Measurements from ENCODE around the gene FAM107B. TPM values are rescaled to one million over a fixed set of nuclear protein-coding genes. Genes with fewer than 3 reads are reported as not detected.
A peak's percentile ranks its signal among the peaks of the same experiment; 100 is the strongest.

Gene FAM107B
- total RNA-seq, 2 donors from 2014 or later = 258 to 399 TPM

DNA sequence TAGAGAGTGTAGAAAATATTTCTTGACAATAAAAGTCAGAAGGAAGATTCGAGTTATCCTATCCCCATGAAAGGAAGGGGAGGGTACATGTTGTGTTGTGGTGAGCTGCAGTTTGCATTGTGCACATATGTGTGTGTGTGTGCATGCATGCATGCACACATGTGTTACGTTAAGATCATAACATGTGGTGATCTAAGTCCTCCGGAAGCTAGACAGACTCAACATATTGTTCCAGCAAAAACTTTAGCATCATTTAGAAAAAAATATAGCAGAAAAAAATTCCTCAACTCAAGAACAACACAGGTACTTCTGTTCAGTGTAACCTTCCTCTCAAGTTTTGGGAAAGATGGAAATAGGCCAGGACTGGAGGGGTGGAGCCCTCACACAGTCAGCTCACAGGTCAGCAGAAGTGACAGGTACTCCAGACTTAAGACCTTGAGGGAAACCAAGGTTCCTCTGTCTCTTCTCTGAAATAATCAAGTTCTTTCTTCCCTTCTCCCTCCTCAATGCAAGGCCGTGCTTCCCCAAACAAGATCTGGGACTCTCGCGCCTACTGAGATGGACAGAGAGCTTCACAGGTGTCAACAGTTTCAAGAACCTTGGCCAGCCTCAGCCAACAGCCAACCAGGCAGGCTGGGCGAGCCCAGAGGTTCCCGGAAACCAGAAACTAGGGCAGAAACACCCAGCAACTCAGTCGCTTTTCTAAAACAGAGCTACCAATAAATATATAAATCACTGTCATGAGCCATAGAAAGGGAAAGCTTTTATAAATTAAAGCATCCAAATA, 205.2 kb downstream of the FAM107B start:
- H3K4me3 Mint-ChIP-seq = peak overlapping the region; percentile 94
- H3K36me3 Mint-ChIP-seq (ENCODE audit: low read depth) = peaks cover 12% of the 10 kb centered on the region
- DNase-seq (peak in 2 of 3 donors; percentile 29 to 47), ATAC-seq (peak; percentile 27)
- H3K4me1 Mint-ChIP-seq = peaks cover 75% of the 10 kb centered on the region
- H3K27ac Mint-ChIP-seq = peak overlapping the region; percentile 99
- no peaks in the 10 kb centered on the region for H3K27me3 Mint-ChIP-seq
- no peaks in the 10 kb centered on the region for H3K9me3 ChIP-seq (ENCODE audit: control insufficient read depth, low read length, poor library complexity, severe bottlenecking)

DNA sequence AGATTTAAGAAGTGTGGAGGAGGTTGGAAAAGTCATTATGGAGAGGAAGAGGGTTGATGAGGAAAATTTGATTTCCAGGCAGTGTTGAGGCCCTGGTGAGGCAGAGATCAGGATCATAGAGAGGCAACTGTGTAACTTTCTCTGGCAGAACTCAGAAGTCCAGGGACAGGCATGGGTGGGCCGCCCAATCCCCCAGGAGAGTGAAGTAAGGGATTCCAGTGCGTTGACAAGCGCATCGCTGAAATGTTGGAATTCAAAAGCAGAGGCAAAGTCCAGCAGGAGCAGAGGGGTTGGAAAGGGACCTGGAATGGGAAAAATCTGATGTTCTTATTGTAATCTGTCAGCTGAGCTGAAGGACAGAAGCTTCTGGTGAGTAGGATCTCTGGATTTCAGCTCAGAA, 207.3 kb downstream of the FAM107B start:
- no peak for ATAC-seq
- peak overlapping the region; percentile 99 for H3K27ac Mint-ChIP-seq
- H3K27me3 Mint-ChIP-seq = no peaks in the 10 kb centered on the region
- no peak for DNase-seq
- no peaks in the 10 kb centered on the region for H3K9me3 ChIP-seq (ENCODE audit: control insufficient read depth, low read length, poor library complexity, severe bottlenecking)
- peaks cover 74% of the 10 kb centered on the region for H3K4me1 Mint-ChIP-seq
- peaks cover 14% of the 10 kb centered on the region for H3K36me3 Mint-ChIP-seq (ENCODE audit: low read depth)
- H3K4me3 Mint-ChIP-seq = peak overlapping the region; percentile 94

DNA sequence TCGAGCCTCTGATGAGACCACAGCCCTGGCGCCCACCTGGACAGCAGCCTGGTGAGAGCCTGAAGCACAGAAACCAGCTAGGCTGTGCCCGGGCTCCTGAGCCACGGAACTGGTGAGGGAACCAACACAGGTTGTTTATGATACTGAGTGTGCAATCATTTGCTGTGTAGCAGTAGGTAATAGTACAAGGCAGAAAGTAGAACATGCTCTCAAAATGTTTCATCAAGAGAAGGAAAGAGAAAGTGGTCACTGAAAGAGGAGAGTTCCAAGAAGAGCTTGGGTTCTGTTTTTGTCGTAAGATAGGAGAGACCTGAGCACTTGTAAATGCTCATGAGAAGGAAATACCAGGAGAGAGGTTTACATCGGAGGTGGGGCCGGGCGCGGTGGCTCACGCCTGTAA, 208.2 kb downstream of the FAM107B start:
- H3K27ac Mint-ChIP-seq = peak overlapping the region; percentile 99
- no peak for ATAC-seq
- peak overlapping the region; percentile 94 for H3K4me3 Mint-ChIP-seq
- peaks cover 14% of the 10 kb centered on the region for H3K36me3 Mint-ChIP-seq (ENCODE audit: low read depth)
- no peaks in the 10 kb centered on the region for H3K27me3 Mint-ChIP-seq
- peaks cover 74% of the 10 kb centered on the region for H3K4me1 Mint-ChIP-seq
- no peak for DNase-seq
- H3K9me3 ChIP-seq (ENCODE audit: control insufficient read depth, low read length, poor library complexity, severe bottlenecking) = no peaks in the 10 kb centered on the region

DNA sequence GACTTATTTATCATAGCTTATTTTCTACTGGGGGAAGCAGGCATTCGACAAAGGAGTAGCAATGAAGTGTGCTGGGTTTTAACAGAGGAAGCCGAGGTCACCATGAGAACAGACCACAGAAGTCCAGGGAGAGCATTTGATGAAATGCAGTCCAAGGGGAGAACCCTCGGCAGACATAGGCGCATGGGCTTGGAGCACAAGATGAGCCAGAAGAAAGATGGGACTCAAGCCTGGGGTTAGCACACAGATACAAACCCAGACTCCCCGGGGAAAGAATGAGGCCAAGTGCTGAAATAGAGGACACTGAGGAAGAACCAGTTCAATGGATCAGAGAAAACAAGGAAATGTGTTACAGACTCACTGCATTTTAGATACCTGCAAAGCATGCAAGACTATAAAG, 209.5 kb downstream of the FAM107B start:
- H3K36me3 Mint-ChIP-seq (ENCODE audit: low read depth) = peaks cover 17% of the 10 kb centered on the region
- H3K4me3 Mint-ChIP-seq = peak overlapping the region; percentile 85

DNA sequence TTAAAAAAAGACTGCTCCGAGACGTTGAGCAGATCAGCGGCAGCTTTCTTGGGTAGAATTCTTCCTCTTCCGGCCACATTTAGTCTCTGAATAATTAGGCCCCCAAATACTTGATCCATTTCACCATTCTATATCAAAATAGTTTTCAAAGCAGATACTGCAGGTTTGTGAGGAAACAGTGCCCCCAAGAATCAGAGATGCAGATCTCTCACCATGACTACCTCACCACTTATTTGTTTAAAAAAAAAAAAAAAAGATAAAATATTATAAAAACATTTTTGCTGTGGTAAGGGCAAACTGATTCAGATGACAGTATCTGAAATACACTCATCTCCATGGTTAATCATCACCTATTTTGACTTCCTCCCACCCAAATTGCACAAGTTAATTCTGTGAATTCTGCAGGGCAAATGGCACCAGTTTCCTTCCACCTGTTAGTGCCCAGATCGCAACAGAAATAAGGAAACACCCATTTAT, 210.4 kb downstream of the FAM107B start:
- peaks cover 81% of the 10 kb centered on the region for H3K4me1 Mint-ChIP-seq
- no peaks in the 10 kb centered on the region for H3K9me3 ChIP-seq (ENCODE audit: control insufficient read depth, low read length, poor library complexity, severe bottlenecking)
- ATAC-seq = peak; percentile 61
- H3K27ac Mint-ChIP-seq = peak overlapping the region; percentile 99
- no peak for DNase-seq
- peak overlapping the region; percentile 85 for H3K4me3 Mint-ChIP-seq
- H3K27me3 Mint-ChIP-seq = no peaks in the 10 kb centered on the region
- peaks cover 17% of the 10 kb centered on the region for H3K36me3 Mint-ChIP-seq (ENCODE audit: low read depth)

More for the DNA sequence above, 209.5 kb downstream of the FAM107B start:
- H3K27ac Mint-ChIP-seq = peak overlapping the region; percentile 99
- DNase-seq (no peak), ATAC-seq (no peak)
- H3K4me1 Mint-ChIP-seq = peaks cover 80% of the 10 kb centered on the region
- no peaks in the 10 kb centered on the region for H3K27me3 Mint-ChIP-seq
- H3K9me3 ChIP-seq (ENCODE audit: control insufficient read depth, low read length, poor library complexity, severe bottlenecking) = no peaks in the 10 kb centered on the region

DNA sequence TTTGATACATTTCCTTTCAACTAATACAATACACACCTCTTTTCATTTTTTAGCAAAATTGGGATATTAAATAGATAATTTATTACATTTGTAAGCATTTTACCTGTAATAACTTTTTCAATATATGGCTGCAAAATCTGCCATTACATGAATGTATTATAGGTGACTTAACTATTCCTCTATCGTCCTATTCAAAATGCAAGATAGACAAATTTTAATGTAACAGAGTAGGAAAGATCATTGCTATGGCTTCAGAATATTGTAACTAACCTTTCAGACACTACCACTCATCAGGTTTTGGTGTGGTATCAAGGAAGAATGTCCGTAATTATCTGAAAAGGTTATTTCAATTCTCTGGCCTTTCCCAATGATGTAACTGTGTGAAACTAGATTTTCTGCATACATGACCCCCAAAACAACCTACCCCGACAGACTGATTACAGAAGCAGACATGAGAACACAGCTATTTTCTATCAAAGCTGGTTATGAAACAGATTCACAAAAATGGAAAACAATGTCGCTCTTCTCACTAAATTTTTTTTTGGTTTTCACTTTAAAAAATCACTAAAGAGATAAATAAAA, 211.2 kb downstream of the FAM107B start:
- no peak for ATAC-seq
- peaks cover 78% of the 10 kb centered on the region for H3K4me1 Mint-ChIP-seq
- no peaks in the 10 kb centered on the region for H3K27me3 Mint-ChIP-seq
- H3K4me3 Mint-ChIP-seq = peak overlapping the region; percentile 85
- no peaks in the 10 kb centered on the region for H3K9me3 ChIP-seq (ENCODE audit: control insufficient read depth, low read length, poor library complexity, severe bottlenecking)
- peak overlapping the region; percentile 99 for H3K27ac Mint-ChIP-seq
- DNase-seq = no peak
- peaks cover 17% of the 10 kb centered on the region for H3K36me3 Mint-ChIP-seq (ENCODE audit: low read depth)

DNA sequence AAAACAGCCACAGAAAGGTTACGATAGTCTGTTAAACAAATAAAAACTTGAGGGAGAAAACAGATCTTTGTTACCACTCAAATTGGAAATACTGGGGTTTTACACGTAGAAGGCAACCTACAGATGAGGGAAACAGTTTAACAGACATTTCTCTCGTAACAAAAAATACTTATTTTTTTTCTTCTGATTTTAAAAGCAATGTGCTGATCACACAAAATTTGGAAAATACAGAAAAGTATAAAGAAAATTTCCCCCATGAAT, 211.7 kb downstream of the FAM107B start:
- DNase-seq = no peak
- H3K27me3 Mint-ChIP-seq = no peaks in the 10 kb centered on the region
- H3K36me3 Mint-ChIP-seq (ENCODE audit: low read depth) = peaks cover 16% of the 10 kb centered on the region
- peaks cover 78% of the 10 kb centered on the region for H3K4me1 Mint-ChIP-seq
- ATAC-seq = no peak
- peak overlapping the region; percentile 93 for H3K4me3 Mint-ChIP-seq
- H3K27ac Mint-ChIP-seq = peak overlapping the region; percentile 99
- no peaks in the 10 kb centered on the region for H3K9me3 ChIP-seq (ENCODE audit: control insufficient read depth, low read length, poor library complexity, severe bottlenecking)

DNA sequence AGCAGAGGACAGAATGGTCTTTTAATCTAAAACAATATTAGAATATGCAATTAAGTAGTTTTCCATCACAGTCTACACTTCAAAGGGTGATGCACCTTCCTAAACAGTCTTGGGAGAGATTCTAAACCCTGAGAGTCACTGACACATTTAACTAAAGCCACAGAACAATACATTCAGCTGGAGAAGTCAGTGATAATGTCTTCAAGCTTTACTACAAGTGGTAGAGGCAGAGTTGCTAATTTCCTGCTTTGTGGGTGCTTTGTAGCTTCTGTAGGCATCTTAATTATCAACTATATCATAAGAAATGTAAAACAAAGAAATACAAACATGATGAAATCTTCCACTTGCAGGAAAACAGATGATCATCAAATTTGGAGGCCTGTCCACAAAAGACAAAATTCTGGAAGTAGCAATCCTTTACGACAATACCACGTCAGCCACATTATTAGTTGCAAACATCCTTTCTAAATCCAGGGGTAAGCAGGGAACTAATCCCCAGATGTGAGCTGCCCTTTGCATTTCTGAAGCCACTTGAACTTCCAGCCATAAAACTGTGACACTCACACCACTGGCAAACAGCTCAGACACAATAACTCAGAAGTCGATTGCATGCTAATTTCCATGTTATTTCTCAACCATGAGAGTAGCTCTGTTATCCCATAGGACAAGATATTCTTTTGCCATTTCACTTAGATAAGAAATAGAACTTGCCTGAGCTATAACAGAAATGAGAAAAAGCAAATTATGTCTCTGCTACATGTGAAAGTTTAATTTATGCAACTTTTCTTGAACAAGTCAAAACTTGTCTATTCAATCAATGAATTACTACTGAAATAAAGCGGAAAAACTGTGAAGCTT, 212.2 kb downstream of the FAM107B start:
- H3K9me3 ChIP-seq (ENCODE audit: control insufficient read depth, low read length, poor library complexity, severe bottlenecking) = no peaks in the 10 kb centered on the region
- Mint-ChIP-seq H3K4me3 (peak overlapping the region; percentile 93), H3K36me3 (ENCODE audit: low read depth) (peaks cover 15% of the 10 kb centered on the region), H3K4me1 (peaks cover 80% of the 10 kb centered on the region), H3K27me3 (no peaks in the 10 kb centered on the region), H3K27ac (peak overlapping the region; percentile 99)
- ATAC-seq (no peak), DNase-seq (no peak)

DNA sequence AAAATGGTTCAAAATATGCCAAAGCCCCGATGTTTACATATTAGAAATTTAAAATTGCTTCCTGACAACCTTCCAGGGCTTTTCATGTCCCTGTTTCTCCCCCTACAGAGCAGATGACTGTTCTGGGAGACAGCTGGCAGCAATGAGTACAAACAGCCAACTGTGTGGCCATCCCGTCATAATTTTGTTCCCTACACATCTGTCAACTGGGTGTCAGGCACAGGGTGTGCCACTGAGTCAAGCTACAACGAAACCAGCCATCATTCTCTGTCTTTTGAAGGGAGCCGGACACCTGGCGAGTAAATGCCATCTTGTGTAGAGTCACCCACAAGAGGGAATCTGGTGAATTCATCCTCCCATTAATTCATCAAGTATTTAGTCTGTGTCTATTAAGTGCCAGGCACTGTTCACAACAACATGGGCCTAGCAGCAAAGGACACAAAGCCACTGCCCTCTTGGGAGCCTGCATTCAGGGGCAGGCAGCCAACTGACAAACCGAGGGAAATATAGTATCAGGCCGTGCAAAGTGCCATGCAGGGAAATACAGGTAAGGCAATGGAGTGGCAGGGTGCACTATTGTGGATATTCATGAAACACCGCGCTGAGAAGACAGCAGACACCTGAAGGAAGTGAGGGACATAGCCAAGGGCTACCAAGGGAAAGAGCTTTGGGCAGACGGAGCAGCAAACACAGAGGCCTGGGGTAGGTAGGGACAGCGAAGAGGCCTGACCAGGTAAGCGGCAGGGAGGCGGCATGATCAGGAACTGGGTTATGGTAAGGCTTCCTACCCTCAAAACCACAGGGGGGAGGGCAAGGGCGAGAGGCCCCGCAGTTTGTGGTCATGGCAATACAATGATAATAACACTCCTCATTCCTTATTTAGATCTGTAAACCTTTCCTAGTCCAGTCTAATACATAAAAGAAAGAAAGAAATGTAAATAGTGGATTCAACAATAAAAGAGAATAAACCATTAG, 213.6 kb downstream of the FAM107B start:
- Mint-ChIP-seq H3K27me3 (no peaks in the 10 kb centered on the region), H3K27ac (peak overlapping the region; percentile 99), H3K4me1 (peaks cover 83% of the 10 kb centered on the region), H3K36me3 (ENCODE audit: low read depth) (peaks cover 11% of the 10 kb centered on the region), H3K4me3 (peak overlapping the region; percentile 93)
- no peak for DNase-seq
- H3K9me3 ChIP-seq (ENCODE audit: control insufficient read depth, low read length, poor library complexity, severe bottlenecking) = no peaks in the 10 kb centered on the region
- peak; percentile 23 for ATAC-seq

DNA sequence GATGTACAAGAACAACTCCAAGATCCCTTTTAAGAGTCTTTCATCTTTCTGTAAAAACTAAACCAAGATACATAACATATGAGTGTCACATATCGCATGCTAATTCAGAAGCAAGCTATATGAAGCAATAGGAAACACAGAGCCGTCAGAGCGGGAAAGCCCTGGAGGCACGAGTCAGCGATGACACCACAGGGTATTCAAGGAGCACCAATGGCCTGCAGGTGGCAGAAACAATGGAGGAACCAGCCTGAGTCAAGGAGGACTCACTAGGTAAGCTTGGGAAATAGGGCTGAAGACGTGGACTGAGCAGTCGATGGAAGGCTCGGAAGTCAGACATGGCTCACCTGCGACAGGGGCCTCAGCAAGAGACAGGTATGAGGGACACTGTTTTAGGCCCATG, 214.4 kb downstream of the FAM107B start:
- H3K36me3 Mint-ChIP-seq (ENCODE audit: low read depth) = peaks cover 11% of the 10 kb centered on the region
- peaks cover 84% of the 10 kb centered on the region for H3K4me1 Mint-ChIP-seq
- peak overlapping the region; percentile 99 for H3K27ac Mint-ChIP-seq
- H3K27me3 Mint-ChIP-seq = no peaks in the 10 kb centered on the region
- peak overlapping the region; percentile 93 for H3K4me3 Mint-ChIP-seq
- ATAC-seq (peak; percentile 13), DNase-seq (peak in 1 of 3 donors; percentile 50)
- no peaks in the 10 kb centered on the region for H3K9me3 ChIP-seq (ENCODE audit: control insufficient read depth, low read length, poor library complexity, severe bottlenecking)

DNA sequence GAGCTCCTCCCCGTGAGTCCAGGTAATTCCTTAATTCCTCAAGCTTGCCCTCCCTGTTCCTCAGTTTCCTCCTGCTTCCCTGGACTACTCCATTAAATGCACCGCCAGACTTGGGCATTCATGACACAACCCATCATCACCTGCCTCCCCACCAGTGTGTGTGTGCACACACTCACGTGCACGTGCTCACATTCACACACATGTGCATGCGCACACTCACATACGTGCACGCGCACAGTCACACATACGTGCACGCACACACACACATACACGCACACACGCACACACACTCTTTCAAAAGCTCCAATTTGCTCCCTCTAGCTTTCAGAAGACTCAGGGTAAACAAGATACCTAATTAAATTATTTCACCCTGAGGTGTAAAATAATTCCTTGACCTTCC, 216.7 kb downstream of the FAM107B start:
- peaks cover 13% of the 10 kb centered on the region for H3K36me3 Mint-ChIP-seq (ENCODE audit: low read depth)
- H3K4me1 Mint-ChIP-seq = peaks cover 83% of the 10 kb centered on the region
- peak overlapping the region; percentile 90 for H3K4me3 Mint-ChIP-seq

DNA sequence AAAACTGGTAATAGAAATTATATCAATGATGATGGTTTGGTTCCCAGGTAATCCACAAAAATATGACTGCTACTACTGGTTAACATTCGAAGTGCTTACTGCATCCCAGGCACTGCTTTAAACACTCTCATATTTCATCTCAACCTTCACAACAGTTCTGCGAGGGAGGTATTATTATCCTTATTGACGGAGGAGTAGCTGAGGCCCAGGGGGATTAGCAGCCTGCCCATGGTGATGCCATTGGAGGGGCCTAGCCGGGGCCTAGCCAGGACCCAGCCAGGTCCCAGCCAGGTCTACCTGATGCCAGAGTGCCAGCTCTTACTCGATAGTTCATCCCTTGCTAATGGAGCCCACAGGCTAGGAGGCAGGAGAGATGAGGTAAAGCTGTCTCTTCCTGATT, 217.1 kb downstream of the FAM107B start:
- peak overlapping the region; percentile 99 for H3K27ac Mint-ChIP-seq
- no peaks in the 10 kb centered on the region for H3K27me3 Mint-ChIP-seq
- DNase-seq (no peak), ATAC-seq (no peak)
- H3K4me1 Mint-ChIP-seq = peaks cover 82% of the 10 kb centered on the region
- peaks cover 13% of the 10 kb centered on the region for H3K36me3 Mint-ChIP-seq (ENCODE audit: low read depth)
- H3K4me3 Mint-ChIP-seq = peak overlapping the region; percentile 90
- H3K9me3 ChIP-seq (ENCODE audit: control insufficient read depth, low read length, poor library complexity, severe bottlenecking) = no peaks in the 10 kb centered on the region

More for the DNA sequence above, 216.7 kb downstream of the FAM107B start:
- ATAC-seq (no peak), DNase-seq (no peak)
- H3K9me3 ChIP-seq (ENCODE audit: control insufficient read depth, low read length, poor library complexity, severe bottlenecking) = no peaks in the 10 kb centered on the region
- H3K27me3 Mint-ChIP-seq = no peaks in the 10 kb centered on the region
- H3K27ac Mint-ChIP-seq = peak overlapping the region; percentile 99

Measured in T-helper 17 cell (primary cell).